NOMO-1 treated with DMSO at 0.1 percent for 48 hours (cell line): ENCODE results near the gene BASP1.
"Not testable (repeated sequence)": the region's sequence is repeated elsewhere in the genome, so short reads cannot be mapped to it uniquely, and the experiment has no call there.

ENCODE experiments used
- DNase-seq: peaks from one replicate; lab custom pipeline; 2025; ENCODE audit not compliant: unreplicated experiment; lab: John Stamatoyannopoulos, UW

The BASP1 gene

GRCh38 chr5:17287501-17288155 is 70.2 kb downstream of the BASP1 start:
- no peak for DNase-seq

GRCh38 chr5:17288570-17288969 is 71.1 kb downstream of the BASP1 start:
- no peak for DNase-seq

GRCh38 chr5:17289681-17290539 is 72.5 kb downstream of the BASP1 start:
- no peak for DNase-seq

GRCh38 chr5:17290540-17290974 is 73.1 kb downstream of the BASP1 start:
- DNase-seq, result no peak

- DNase-seq, result no peak
These were observed 75.1 kb downstream of the BASP1 start for GRCh38 chr5:17292434-17293015.

- no peak for DNase-seq
These were observed 77.3 kb downstream of the BASP1 start for GRCh38 chr5:17294639-17295311.

GRCh38 chr5:17295671-17296070 is 78.2 kb downstream of the BASP1 start:
- no peak for DNase-seq

GRCh38 chr5:17302106-17302505 is 84.7 kb downstream of the BASP1 start:
- peak; percentile 70 for DNase-seq

GRCh38 chr5:17302604-17303003 is 85.2 kb downstream of the BASP1 start:
- DNase-seq, result peak; percentile 99

GRCh38 chr5:17304282-17304681 is 86.9 kb downstream of the BASP1 start:
- DNase-seq, result peak; percentile 87

- DNase-seq, result no peak
These were observed 87.6 kb downstream of the BASP1 start for GRCh38 chr5:17305017-17305416.

- no peak for DNase-seq
These were observed 88.7 kb downstream of the BASP1 start for GRCh38 chr5:17305964-17306725.

- no peak for DNase-seq
These were observed 89.3 kb downstream of the BASP1 start for GRCh38 chr5:17306726-17307091.

- not testable (repeated sequence) for DNase-seq
These were observed 90.0 kb downstream of the BASP1 start for GRCh38 chr5:17307440-17307839.

GRCh38 chr5:17308326-17309065 is 91.1 kb downstream of the BASP1 start:
- no peak for DNase-seq

GRCh38 chr5:17309462-17309861 is 92.0 kb downstream of the BASP1 start:
- DNase-seq, result no peak

- DNase-seq, result not testable (repeated sequence)
These were observed 93.1 kb downstream of the BASP1 start for GRCh38 chr5:17310502-17310901.

- DNase-seq, result not testable (repeated sequence)
These were observed 94.4 kb downstream of the BASP1 start for GRCh38 chr5:17311811-17312210.

- no peak for DNase-seq
These were observed 94.9 kb downstream of the BASP1 start for GRCh38 chr5:17312358-17312757.

- peak; percentile 69 for DNase-seq
These were observed 97.6 kb downstream of the BASP1 start for GRCh38 chr5:17314907-17315471.
